ENCODE measurements around the gene WFIKKN2. TPM values are rescaled to one million over a fixed set of nuclear protein-coding genes. Genes with fewer than 3 reads are reported as not detected.

WFIKKN2 gene
- total and polyA plus RNA-seq, 2 of the 13 experiments (the other 11 are each of a cell fraction or from before 2014, with no cell fraction given), result not detected

GRCh38 chr17:50861334-50861676 lies 25.9 kb downstream of the WFIKKN2 start (continued):
- 0 out of 2 replicates have a peak, but pooled peaks have one; percentile 25 for TF ChIP-seq MBD4 (IDR thresholded peaks at IDR 0.05; ENCODE audit: borderline replicate concordance, low read length)
- TF ChIP-seq NR2F2 (IDR thresholded peaks at IDR 0.05; ENCODE audit: borderline replicate concordance, low read depth), result no peak
- TF ChIP-seq ZNF713 (CRISPR knock-in tag; IDR thresholded peaks at IDR 0.05), result no peak
- peak in 1 of 2 experiments; percentile 20; a peak in 1 of 4 replicates for TF ChIP-seq ATF4 (CRISPR knock-in tag; IDR thresholded peaks at IDR 0.05)
- TF ChIP-seq SRSF4 (IDR thresholded peaks at IDR 0.05; ENCODE audit: low read depth, low read length, poor library complexity, severe bottlenecking), result peak; percentile 6
- no peak for TF ChIP-seq DDIT3 (CRISPR knock-in tag; IDR thresholded peaks at IDR 0.05)
- TF ChIP-seq MEF2D (CRISPR knock-in tag; IDR thresholded peaks at IDR 0.05), result 0 out of 2 replicates have a peak, but pooled peaks have one; percentile 20
- TF ChIP-seq ZNF7 (CRISPR knock-in tag; IDR thresholded peaks at IDR 0.05), result no peak

GRCh38 chr17:50861822-50862528 lies 26.6 kb downstream of the WFIKKN2 start:
- no peak overlapping the region for H2AFZ ChIP-seq (ENCODE audit: low read length)
- H3K27ac ChIP-seq (ENCODE audit: extremely low read length, insufficient read depth, low read length), result no peak overlapping the region
- ChIA-PET CTCF (ENCODE audit: low intra/inter-chr PET ratio, low total read pairs) (interaction anchor here (2.3 to 3.1 kb wide), 3 partner anchors 47 to 95 kb away, joined by 10 to 19 read pairs (median 19); no protein-coding TSS in a partner anchor), POLR2A (interaction anchor here (1.1 to 9.6 kb wide), 13 partner anchors 9 to 82 kb away, joined by 3 to 510 read pairs (median 11); no protein-coding TSS in a partner anchor)
- in situ Hi-C loops (cut with HindIII; ENCODE audit: extremely low pct_ligation_motif_present, low pct_unique_long_range_greater_than_20kb) (no loop called here), intact Hi-C loops (cut with micrococcal nuclease; ENCODE audit: unreplicated experiment) (loop anchor here (5.0 kb wide), 1 partner anchor 195 kb away; no protein-coding TSS in a partner anchor)
- FAIRE-seq, result no peak
- no TSS peak for BruUV-seq (replicated peaks)
- H3K4me2 ChIP-seq (ENCODE audit: low read depth, low read length), result peak overlapping the region; percentile 79
- peak overlapping the region in 1 of 3 experiments; percentile 97; a peak in 2 of 6 replicates for H3K4me3 ChIP-seq (replicated peaks in 1 of 3; ENCODE audit: insufficient read depth in 1 of 3, low read depth in 2 of 3, low read length in 3 of 3)
- H3K4me1 ChIP-seq (ENCODE audit: insufficient read depth, low read length), result peaks cover 49% of the 10 kb centered on the region
- H3K9me3 ChIP-seq (ENCODE audit: low read length), result no peaks in the 10 kb centered on the region
- DNase-seq (ENCODE audit: low spot score), result no peak
- peaks cover 45% of the 10 kb centered on the region for H3K79me2 ChIP-seq (ENCODE audit: insufficient read depth, low read length)
- no peak overlapping the region for H3K9ac ChIP-seq (ENCODE audit: insufficient read depth, low read depth, low read length)
- peaks cover 41% of the 10 kb centered on the region for H4K20me1 ChIP-seq (ENCODE audit: insufficient read depth, low read length)
- peaks cover 5 to 17% of the 10 kb centered on the region in 2 experiments; a peak in 4 of 5 replicates for H3K36me3 ChIP-seq (replicated peaks in 1 of 2; ENCODE audit: control insufficient read depth in 1 of 2, insufficient read depth in 2 of 2, low read length in 2 of 2)
- no peaks in the 10 kb centered on the region; a peak in 1 of 5 replicates for H3K27me3 ChIP-seq (ENCODE audit: control insufficient read depth in 1 of 2, insufficient read depth in 2 of 2, low read length in 2 of 2)
- 90% methylated on average over 7 of the region's 7 CpGs for WGBS (ENCODE audit: low lambda C conversion rate)
- no peak for ATAC-seq
- TF ChIP-seq RBM22 (optimal IDR thresholded peaks at IDR 0.05; ENCODE audit: low read length), result peak; percentile 64
- TF ChIP-seq ZHX1 (CRISPR knock-in tag; IDR thresholded peaks at IDR 0.05; ENCODE audit: low read depth), result no peak
- TF ChIP-seq NCOR1 (IDR thresholded peaks at IDR 0.05; ENCODE audit: borderline replicate concordance, low read length), result 0 out of 2 replicates have a peak, but pooled peaks have one; percentile 10
- TF ChIP-seq ZBTB33 (CRISPR knock-in tag; IDR thresholded peaks at IDR 0.05), result no peak
- peak; percentile 55 for TF ChIP-seq RBFOX2 (IDR thresholded peaks at IDR 0.05; ENCODE audit: low read depth, low read length)
- 0 out of 2 replicates have a peak, but pooled peaks have one; percentile 7 for TF ChIP-seq POLR2AphosphoS5 (IDR thresholded peaks at IDR 0.05; ENCODE audit: low read depth, low read length)
- TF ChIP-seq MBD4 (IDR thresholded peaks at IDR 0.05; ENCODE audit: borderline replicate concordance, low read length), result 0 out of 2 replicates have a peak, but pooled peaks have one; percentile 3
